Raji (cell line): ENCODE data around the gene ARHGAP26.

Experiments used
- POLR2A ChIP-seq: IDR thresholded peaks from 2 replicates; pipeline ENCODE4 v1.6.1; 2011; ENCODE audit warnings: low read depth, low read length, control low read depth; ENCODE audit not compliant: insufficient read depth

The ARHGAP26 gene

DNA sequence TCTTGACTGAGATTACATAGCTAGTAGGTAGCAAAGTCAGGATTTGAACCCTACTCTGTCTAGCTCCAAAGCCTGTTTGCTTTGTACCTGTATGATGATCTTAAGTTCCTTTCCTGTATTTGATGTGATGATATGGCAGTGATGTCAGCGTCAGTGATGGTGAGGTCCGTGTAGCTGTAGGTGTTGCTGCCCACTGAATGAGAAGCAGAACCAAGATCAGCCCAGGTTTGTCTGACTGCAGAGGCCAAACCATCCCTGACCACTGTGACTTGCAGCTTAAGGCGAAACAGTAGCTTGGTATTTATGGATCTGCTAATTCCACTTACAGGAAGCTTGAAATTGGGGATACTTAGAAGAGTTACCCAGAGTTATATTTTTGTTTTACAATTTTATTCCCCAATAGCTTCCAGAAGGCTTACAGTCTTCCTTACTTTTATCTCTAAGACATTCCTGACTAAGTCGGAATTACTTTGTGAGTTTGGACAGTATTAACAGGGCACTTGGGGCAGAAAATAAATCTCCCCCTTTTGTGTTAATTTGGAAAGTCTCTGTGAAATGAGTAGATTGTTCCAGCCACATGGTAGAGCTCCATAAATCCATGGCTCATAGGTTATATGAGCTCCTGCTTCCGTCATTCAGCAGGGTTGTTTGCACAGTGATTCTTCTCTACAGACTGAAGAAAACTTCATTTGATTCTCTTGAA is 359.9 kb downstream of the ARHGAP26 start:
- no peak for TF ChIP-seq POLR2A

DNA sequence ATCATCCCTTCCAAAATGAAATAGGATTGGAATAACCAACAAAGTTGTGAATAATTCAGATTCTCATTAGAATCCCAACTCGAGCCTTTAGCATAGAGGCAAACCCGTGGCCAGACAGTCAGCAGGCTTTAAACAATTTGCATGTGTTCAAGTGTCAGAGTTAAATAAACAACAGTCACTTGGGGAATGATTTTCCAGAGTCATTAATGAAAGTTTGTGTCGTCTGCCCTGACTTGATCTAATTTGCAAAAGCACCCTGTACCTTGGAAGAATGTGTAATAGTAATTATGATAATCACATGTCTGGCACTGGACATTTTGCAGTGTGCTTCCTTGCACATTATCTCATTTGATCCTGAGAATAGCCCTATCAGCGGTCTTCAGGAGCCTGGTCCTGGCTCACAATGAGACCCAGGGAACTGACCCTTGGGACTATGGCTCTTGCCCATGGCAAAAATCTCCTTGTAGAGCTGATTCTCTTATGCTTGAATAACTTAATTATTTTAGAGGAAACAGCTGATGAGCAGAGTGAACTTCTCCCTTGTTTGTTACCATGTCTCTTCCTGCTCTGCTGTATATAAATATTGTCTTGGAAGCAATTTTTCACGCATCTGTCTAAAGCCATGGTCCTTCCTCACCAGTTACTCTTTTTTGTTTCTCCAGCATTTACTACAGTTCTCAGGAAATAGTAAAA is 360.6 kb downstream of the ARHGAP26 start:
- TF ChIP-seq POLR2A: no peak

DNA sequence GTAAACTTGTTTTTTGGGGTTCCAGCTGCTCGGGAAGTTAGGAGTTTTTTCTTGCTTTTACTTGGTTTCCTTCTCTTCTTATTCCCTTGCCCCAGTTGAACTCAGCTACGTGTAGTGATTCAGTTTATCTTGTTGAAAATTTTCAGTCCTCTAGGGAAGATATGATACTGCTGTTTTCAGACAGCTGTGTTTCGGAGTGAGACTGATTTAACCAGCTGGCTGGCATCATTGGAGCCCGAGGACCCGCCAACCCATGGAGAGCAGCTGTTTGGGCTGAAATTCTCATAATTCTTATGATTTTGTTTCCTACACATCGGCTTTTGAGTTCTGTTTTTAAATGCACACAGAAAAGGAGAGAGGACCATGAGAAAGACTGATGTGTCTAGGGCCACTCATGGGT is 361.8 kb downstream of the ARHGAP26 start:
- TF ChIP-seq POLR2A: no peak

DNA sequence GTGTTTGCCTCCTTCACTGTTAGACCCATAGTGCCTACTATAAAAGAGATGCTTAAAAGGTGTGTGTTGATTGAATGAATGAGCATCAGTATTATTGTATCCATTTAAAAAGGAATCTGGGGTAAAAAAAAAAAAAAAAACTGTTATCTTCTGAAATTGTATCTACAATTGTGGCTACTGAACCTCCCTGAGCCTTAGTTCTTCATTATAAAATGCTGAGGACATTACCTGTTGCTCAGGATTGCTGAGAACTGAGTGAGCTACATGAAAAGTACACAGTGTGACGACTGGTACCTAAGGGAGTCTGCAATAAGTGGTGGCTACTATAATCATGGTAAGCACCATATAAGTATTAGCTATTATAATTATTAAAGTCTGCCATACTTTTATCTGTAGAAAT is 362.6 kb downstream of the ARHGAP26 start:
- no peak for TF ChIP-seq POLR2A

DNA sequence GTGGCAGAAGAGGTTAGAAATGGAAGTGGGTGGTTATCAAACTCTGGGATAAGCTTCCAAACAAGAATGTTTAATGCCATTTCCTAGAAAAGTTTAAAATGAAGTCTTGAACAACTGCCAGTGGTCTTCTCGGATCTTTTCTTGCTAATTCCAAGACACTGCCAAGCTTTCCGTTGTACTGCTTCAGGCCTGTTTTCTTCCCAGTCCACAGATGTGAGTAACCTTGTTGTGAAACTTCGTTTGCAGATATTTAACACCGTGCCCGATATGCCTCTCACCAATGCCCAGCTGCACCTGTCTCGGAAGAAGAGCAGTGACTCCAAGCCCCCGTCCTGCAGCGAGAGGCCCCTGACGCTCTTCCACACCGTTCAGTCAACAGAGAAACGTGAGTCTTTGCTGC is 363.5 kb downstream of the ARHGAP26 start:
- TF ChIP-seq POLR2A: no peak

DNA sequence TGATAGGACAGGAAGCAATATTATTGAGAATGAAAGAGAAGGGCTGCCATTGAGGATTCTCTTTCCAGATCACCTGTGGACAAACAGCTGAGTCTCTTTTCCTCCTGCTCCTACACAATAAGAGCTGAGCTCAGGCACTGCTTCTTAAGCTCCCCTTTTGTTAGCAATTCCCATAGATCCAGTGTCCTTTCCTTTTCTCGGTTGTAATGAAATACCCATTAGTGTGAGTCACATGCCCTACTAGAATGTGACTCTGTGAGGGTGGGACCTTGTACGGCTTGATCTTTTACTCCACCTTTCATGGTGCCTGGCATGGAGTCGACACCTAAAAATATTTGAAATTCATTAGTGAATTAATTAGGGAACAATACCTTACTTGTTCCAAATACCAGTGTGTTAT is 364.1 kb downstream of the ARHGAP26 start:
- no peak for TF ChIP-seq POLR2A

DNA sequence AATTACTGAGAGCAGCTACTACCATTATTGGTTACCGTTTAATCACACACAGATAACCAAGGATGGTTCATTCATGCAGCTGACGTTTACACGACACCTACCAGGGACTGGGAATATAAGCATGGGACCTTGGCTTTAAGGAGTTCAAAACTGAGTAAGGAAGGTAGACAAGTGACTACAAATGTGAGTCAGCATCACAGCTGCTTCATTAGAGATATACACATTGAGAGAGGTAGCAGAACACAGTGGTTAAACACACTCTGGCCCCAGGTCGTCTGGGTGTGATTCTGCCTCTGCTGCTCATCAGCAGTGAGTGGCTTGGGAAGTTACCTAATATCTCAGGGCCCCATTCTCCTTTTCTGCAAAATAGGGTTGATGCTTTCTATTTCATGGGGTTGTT is 364.7 kb downstream of the ARHGAP26 start:
- no peak for TF ChIP-seq POLR2A

DNA sequence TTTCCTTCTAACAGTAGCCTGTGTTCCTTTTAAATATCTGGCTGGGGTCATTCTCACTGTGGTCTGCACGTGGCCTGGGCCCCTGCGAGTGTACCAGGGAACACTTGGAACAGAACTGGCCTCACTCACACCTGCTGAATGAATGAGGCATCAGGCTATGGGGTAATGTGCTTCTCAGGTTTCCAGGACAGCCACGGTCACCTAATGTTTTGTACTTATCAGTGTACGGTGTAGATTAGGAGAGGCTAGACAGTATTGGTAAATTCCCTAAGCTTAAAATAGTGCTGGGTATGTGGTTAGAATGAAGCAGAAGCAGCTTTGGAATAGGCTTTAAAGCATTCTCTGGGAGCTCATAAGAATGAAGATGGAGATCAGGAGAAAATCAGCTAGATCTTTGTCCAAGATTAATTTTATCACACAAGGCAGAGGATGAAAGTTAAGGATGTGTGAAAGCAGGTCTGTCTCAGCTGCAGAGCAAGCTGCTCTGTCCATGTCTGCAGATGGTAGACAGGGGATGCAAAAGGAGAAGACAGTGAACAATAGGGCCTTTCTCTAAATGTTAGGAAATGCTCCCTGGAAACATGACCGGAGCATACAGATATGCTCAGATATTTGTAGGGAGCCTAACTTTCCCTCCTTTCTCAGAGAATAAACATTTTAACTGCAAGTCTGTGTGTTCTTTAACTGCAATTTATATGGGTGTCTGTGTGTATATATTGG is 365.8 kb downstream of the ARHGAP26 start:
- no peak for TF ChIP-seq POLR2A

DNA sequence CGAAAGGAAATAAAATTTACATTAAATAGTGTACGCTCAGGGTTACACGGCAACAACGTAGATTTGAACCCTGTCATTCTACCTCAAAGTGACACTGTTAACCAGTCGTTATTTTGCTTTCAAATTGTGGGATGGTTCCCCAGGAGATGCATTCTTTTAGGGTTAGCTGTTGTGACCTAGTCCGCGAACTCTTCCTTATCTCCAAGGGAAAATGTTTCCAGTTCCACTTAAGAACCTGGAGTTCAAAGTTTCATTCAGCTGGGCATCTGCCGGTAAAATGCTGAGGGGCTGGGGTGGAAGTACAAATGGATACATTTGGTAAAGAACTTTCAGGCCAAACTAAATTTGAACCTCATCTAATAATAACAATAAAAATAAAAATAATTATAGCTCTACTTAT is 368.7 kb downstream of the ARHGAP26 start:
- TF ChIP-seq POLR2A: no peak

DNA sequence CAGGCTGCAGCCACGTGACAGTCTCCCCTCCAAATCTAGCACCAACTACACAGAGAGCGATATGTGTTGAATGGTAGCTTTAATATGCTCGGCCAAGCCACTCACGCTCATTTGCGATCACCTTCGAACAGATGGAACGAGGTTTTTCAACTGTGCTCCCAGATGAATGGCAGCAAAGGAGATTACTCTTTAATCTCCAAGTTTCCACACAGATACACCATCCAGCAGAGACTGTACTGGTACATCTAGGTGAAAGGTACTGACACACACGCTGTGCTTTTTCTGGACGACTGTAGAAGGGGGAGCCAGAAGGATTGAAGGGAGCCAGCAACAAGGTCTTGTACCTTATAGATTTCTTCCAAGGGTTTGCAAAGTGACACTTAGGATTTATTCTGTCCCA is 369.4 kb downstream of the ARHGAP26 start:
- TF ChIP-seq POLR2A: no peak

DNA sequence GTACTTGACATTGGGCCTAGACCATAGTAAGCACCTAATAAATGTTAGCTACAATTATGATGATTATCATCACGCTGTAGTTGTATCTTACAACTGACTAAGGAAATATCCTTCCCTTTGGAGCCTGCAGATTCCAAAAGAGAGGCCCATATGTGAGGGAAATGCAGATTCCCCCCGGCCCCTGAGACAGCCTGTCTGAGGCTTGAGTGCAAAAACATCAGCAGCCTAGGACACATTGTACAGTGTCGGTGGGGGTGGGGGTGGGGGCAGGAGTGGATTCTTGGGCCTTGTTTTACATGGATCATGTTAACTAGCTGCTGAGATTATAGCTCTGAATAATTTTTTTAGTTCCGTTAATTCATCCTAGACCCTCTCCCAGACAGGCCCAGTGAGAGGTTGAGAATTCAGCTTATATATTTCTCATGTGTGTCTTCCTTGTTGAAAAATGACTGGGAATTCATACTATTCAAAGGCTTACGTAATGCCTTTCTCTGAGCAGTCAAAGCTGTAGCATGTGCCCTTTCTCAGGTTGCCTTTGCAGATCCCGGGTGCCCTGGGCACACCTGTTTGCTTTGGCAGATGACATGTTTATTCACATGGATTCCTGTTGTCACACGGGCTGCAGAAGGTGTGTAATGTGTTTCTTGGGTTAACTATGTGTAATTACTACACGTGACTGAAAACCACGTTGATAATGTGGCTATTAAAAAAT is 370.5 kb downstream of the ARHGAP26 start:
- no peak for TF ChIP-seq POLR2A

DNA sequence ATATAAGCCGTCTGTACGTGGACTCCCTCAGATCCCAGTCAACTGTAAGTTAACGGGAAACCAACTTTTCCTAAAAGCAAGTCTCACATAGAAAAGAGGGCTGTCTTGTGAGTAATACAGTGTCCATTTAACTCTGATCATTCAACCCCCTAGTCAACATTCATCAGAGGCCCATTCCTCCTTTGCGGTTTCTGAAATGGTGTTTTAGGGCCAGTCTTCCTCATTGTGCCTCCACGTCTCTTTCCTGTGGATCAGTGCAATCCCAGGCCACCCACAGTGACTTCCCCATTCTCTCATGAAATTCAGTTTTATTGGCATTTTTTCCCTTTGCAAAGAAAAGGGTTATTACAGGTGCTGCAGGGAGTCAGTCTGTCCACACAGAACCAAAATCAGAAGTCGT is 371.5 kb downstream of the ARHGAP26 start:
- TF ChIP-seq POLR2A: no peak

DNA sequence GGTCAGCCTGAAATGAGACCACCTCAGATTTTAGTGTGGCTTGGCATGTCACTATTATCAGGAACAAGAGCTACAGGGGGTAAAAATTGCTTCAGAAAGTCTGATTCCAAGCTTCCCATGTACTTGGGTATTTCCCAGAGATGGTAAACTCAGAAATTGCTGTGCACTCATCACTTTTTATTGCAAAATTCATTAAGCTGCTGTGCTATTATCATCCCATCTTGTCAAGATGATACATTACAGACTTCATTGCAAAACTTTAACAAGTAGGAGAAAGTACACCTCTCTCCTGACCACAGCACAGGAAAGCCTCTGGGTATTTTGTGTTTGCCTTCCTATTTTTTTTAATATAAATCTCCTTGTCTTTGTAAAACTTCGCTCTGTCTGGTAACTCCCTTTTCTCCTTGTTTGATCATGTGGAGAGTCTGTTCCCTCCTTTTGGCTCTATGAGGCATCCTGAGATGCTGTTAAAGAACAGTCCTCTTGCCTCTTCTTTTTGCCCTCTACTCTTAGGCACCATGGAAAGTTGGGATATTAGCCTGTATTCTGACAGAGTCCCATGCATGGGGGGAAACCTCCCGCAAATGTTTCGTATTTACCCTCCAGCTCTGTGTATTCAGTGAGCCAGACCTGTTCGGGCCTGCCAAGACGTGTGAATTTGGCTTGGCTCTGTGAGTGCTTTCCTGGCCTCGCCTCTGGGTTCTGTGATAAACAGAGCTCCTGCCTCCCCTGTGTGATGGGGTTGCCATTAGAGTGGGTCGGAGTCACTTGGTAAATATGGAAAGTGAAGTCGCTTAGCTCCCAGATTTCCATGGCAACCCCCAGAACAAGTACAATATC is 372.6 kb downstream of the ARHGAP26 start:
- TF ChIP-seq POLR2A: no peak

DNA sequence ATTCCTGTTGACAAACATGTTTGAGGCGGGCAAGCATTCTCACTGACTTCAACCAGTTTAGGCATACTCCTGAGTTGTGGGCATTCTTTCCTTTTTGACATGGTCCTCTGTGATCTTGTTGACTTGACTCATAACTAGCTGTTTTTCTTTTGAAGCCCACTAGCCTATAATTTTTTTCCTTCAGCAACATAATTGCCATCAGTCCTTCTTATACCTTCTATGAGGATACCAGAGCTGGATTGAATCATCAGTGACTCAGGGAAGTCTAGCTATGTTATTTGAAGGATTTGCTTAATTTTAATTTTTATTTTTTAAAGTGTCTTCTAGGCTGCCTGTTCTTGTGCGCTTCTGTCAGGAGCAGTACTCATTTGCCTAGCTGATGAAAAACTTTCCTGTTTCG is 373.8 kb downstream of the ARHGAP26 start:
- no peak for TF ChIP-seq POLR2A
